H1 (cell line): Measurements from ENCODE around the gene FMN2. TPM values are rescaled to one million over a fixed set of nuclear protein-coding genes. Genes with fewer than 3 reads are reported as not detected.

Experiments used
- CTCF ChIA-PET: fragments of 300-600 bp; sonication (Branson Sonifier 250); formaldehyde crosslinking; loops from one replicate; lab custom pipeline; 2021; ENCODE audit not compliant: partially characterized antibody; lab: Charles Lee
- POLR2A ChIA-PET: fragments of 300-600 bp; sonication (Branson Sonifier 250); formaldehyde crosslinking; loops from one replicate; lab custom pipeline; 2021; ENCODE audit warnings: inconsistent platforms; ENCODE audit not compliant: partially characterized antibody; lab: Charles Lee
- DNase-seq, 2 experiments: peaks; one replicate each; pipeline versions ENCODE4 v3.0.0 to v3.0.0-alpha.2; 2010 to 2022; ENCODE audit warnings: low spot score in 2 of 2, low read depth in 1 of 2, mixed read lengths in 1 of 2
- FAIRE-seq: peaks from 2 replicates; lab custom pipeline; 2011; peaks lifted over from hg19 to GRCh38; lab: Jason Lieb, UNC
- H2AFZ ChIP-seq: 2 replicates; pipeline ENCODE4 v1.8.1; 2012; ENCODE audit warnings: low read length, inconsistent platforms
- H2AK5ac ChIP-seq: 2 replicates; pipeline ENCODE4 v1.6.1; 2013; ENCODE audit warnings: low read depth, low read length
- H2BK120ac ChIP-seq: replicated peaks from 2 replicates; pipeline ENCODE3; 2013; ENCODE audit warnings: low read depth, low read length, inconsistent platforms
- H2BK12ac ChIP-seq: 2 replicates; pipeline ENCODE4 v1.6.1; 2013; ENCODE audit warnings: low read depth, low read length
- H2BK15ac ChIP-seq: 2 replicates; pipeline ENCODE4 v1.6.1; 2013; ENCODE audit warnings: low read length
- H2BK20ac ChIP-seq: 2 replicates; pipeline ENCODE4 v1.6.1; 2013; ENCODE audit warnings: low read length
- H2BK5ac ChIP-seq: 2 replicates; pipeline ENCODE4 v1.6.1; 2013; ENCODE audit warnings: low read depth, low read length
- H3K14ac ChIP-seq: 2 replicates; pipeline ENCODE4 v1.6.1; 2013; ENCODE audit warnings: inconsistent platforms; ENCODE audit not compliant: insufficient read length
- H3K18ac ChIP-seq: 2 replicates; pipeline ENCODE4 v1.6.1; 2013; ENCODE audit warnings: low read length; ENCODE audit errors: extremely low read depth
- H3K23ac ChIP-seq: 2 replicates; pipeline ENCODE4 v1.6.1; 2013; ENCODE audit warnings: inconsistent platforms; ENCODE audit not compliant: insufficient read length
- H3K23me2 ChIP-seq: 2 replicates; pipeline ENCODE4 v1.6.1; 2013; ENCODE audit warnings: low read depth, low read length
- H3K27ac ChIP-seq: 2 replicates; pipeline ENCODE4 v1.6.1; 2011; ENCODE audit warnings: low read depth, low read length, inconsistent platforms
- H3K27me3 ChIP-seq, 4 experiments: replicated peaks in 1 of 4; 1 replicate in 1 of 4; 2 replicates in 3 of 4; pipeline versions ENCODE4 v1.6.1 to v1.8.1; 2011 to 2013; ENCODE audit warnings: low read length in 3 of 4, mild to moderate bottlenecking in 3 of 4, inconsistent platforms in 2 of 4, mixed read lengths in 2 of 4, moderate library complexity in 1 of 4; ENCODE audit not compliant: control insufficient read depth in 3 of 4, insufficient read depth in 3 of 4; ENCODE audit errors: extremely low read depth in 1 of 4
- H3K36me3 ChIP-seq, 4 experiments: 2 replicates each; pipeline versions ENCODE4 v1.6.1 to v1.8.1; 2011 to 2013; ENCODE audit warnings: mild to moderate bottlenecking in 4 of 4, low read length in 3 of 4, moderate library complexity in 2 of 4, control low read depth in 1 of 4, inconsistent platforms in 1 of 4; ENCODE audit not compliant: insufficient read depth in 4 of 4, control insufficient read depth in 2 of 4
- H3K4ac ChIP-seq: replicated peaks from 2 replicates; pipeline ENCODE3; 2013; ENCODE audit warnings: low read length, low read depth, mixed read lengths, inconsistent platforms; ENCODE audit not compliant: insufficient read length
- H3K4me1 ChIP-seq, 4 experiments: replicated peaks in 1 of 4; 1 replicate in 1 of 4; 2 replicates in 3 of 4; pipeline versions ENCODE4 v1.6.1 to v1.8.1; 2011 to 2013; ENCODE audit warnings: low read length in 3 of 4, inconsistent platforms in 2 of 4, mixed read lengths in 1 of 4; ENCODE audit not compliant: insufficient read depth in 4 of 4, control insufficient read depth in 3 of 4
- H3K4me2 ChIP-seq, 2 experiments: 2 replicates each; pipeline versions ENCODE4 v1.6.1 to v1.8.1; 2011 to 2013; ENCODE audit warnings: low read depth in 2 of 2, low read length in 2 of 2, control low read depth in 1 of 2, inconsistent platforms in 1 of 2, mild to moderate bottlenecking in 1 of 2; ENCODE audit not compliant: insufficient read depth in 1 of 2
- H3K4me3 ChIP-seq, 4 experiments: fragments of 200-600, 300-600 bp in 1 of 4; sonication (generic), shearing (Covaris generic), sonication (Bioruptor Twin) in 1 of 4; 2 replicates each; pipeline versions ENCODE4 v1.5.1 to v1.8.1; 2011 to 2016; ENCODE audit warnings: low read length in 4 of 4, low read depth in 3 of 4, control low read depth in 2 of 4, inconsistent platforms in 2 of 4, mild to moderate bottlenecking in 2 of 4, mixed read lengths in 1 of 4, moderate library complexity in 1 of 4; ENCODE audit not compliant: insufficient read depth in 2 of 4; ENCODE audit errors: extremely low read depth in 1 of 4
- H3K56ac ChIP-seq: replicated peaks from 2 replicates; pipeline ENCODE3; 2013; ENCODE audit warnings: low read depth, mild to moderate bottlenecking, mixed read lengths, low read length, inconsistent platforms; ENCODE audit not compliant: insufficient read length
- H3K79me1 ChIP-seq: 2 replicates; pipeline ENCODE4 v1.6.1; 2013; ENCODE audit warnings: low read depth, low read length, control low read depth
- H3K79me2 ChIP-seq, 2 experiments: 2 replicates each; pipeline versions ENCODE4 v1.6.1 to v1.8.1; 2012 to 2013; ENCODE audit warnings: low read length in 2 of 2, mild to moderate bottlenecking in 2 of 2, inconsistent platforms in 1 of 2; ENCODE audit not compliant: insufficient read depth in 2 of 2, control insufficient read depth in 1 of 2
- H3K9ac ChIP-seq, 4 experiments: replicated peaks in 1 of 4; 1 replicate in 1 of 4; 2 replicates in 3 of 4; pipeline versions ENCODE4 v1.6.1 to v1.8.1; 2011 to 2013; ENCODE audit warnings: low read depth in 3 of 4, low read length in 3 of 4, control low read depth in 2 of 4, mild to moderate bottlenecking in 2 of 4, moderate library complexity in 2 of 4, inconsistent platforms in 1 of 4; ENCODE audit errors: extremely low read depth in 1 of 4
- H3K9me3 ChIP-seq, 2 experiments: 2 replicates each; pipeline versions ENCODE4 v1.6.1 to v1.8.1; 2012 to 2013; ENCODE audit warnings: mild to moderate bottlenecking in 2 of 2, moderate library complexity in 2 of 2, control low read depth in 1 of 2, inconsistent platforms in 1 of 2, low read depth in 1 of 2, low read length in 1 of 2, mixed read lengths in 1 of 2; ENCODE audit not compliant: insufficient read depth in 2 of 2
- H4K20me1 ChIP-seq, 2 experiments: replicated peaks in 1 of 2; 2 replicates each; pipeline versions ENCODE3 to v1.8.1; 2011 to 2013; ENCODE audit warnings: inconsistent platforms in 2 of 2, low read length in 2 of 2, mild to moderate bottlenecking in 1 of 2; ENCODE audit not compliant: insufficient read depth in 2 of 2, control insufficient read depth in 1 of 2
- H4K5ac ChIP-seq: 2 replicates; pipeline ENCODE4 v1.6.1; 2013; ENCODE audit warnings: low read length, low read depth, mixed read lengths, inconsistent platforms; ENCODE audit not compliant: insufficient read length
- H4K8ac ChIP-seq: 2 replicates; pipeline ENCODE4 v1.8.0; 2013; ENCODE audit warnings: mild to moderate bottlenecking, moderate library complexity, low read length, inconsistent platforms; ENCODE audit not compliant: insufficient read depth; ENCODE audit errors: extremely low read depth
- H4K91ac ChIP-seq: replicated peaks from 2 replicates; pipeline ENCODE3; 2013; ENCODE audit warnings: low read length, mixed read lengths, inconsistent platforms; ENCODE audit not compliant: insufficient read length
- FOSL1 ChIP-seq: IDR thresholded peaks from 2 replicates; pipeline ENCODE4 v1.6.1; 2011; ENCODE audit warnings: mild to moderate bottlenecking, low read depth, low read length, moderate library complexity; ENCODE audit not compliant: insufficient read depth
- TCF12 ChIP-seq: IDR thresholded peaks from 2 replicates; pipeline ENCODE4 v1.6.1; 2011; ENCODE audit warnings: low read depth, mild to moderate bottlenecking, low read length
- ZNF274 ChIP-seq: IDR thresholded peaks from 2 replicates; pipeline ENCODE4 v1.7.0; 2012; ENCODE audit warnings: low read length, borderline replicate concordance; ENCODE audit errors: extremely low read depth
- WGBS, 2 experiments: shearing (Covaris generic) in 1 of 2; methylation state at CpG; one replicate each; pipeline versions ENCODE4 v1.1.6 to v1.1.7; 2013 to 2015; ENCODE audit warnings: low lambda C conversion rate in 2 of 2, mixed read lengths in 2 of 2, inconsistent platforms in 1 of 2, low coverage in 1 of 2, missing lambda C conversion rate in 1 of 2; ENCODE audit not compliant: insufficient replicate concordance in 2 of 2, insufficient coverage in 1 of 2, insufficient read length in 1 of 2; ENCODE audit errors: extremely low coverage in 1 of 2, missing lambda C conversion rate in 1 of 2; 5-methylcytosine and 5-hydroxymethylcytosine counted together
- polyA plus RNA-seq, 7 experiments: library from polyadenylated mRNA; depleted of rRNA in 3 of 7; stranded (reverse) in 5 of 7; unstranded in 2 of 7; fragments of >200 nt in 5 of 7; fragments of 200-250 nt in 2 of 7; gene quantifications; 1 replicate in 5 of 7; 2 replicates in 1 of 7; 4 replicates in 1 of 7; pipeline versions ENCODE4 v1.2.1 to v1.2.3, GENCODE V29; 2011 to 2013; ENCODE audit warnings: missing spikeins in 2 of 7, mixed read lengths in 2 of 7
- total RNA-seq: library from RNA; stranded (reverse); fragmentation: NEBNext Ultra II Directional; extraction: Animal tissue kit (Norgen Biotek cat#: 25700); gene quantifications from 2 replicates; pipeline ENCODE4 v1.2.1, GENCODE V29; 2021

Gene FMN2
- total and polyA plus RNA-seq, 2 of the 8 experiments (the other 6 are each of a cell fraction or from before 2014, with no cell fraction given): 0.83 to 2.0 TPM

DNA sequence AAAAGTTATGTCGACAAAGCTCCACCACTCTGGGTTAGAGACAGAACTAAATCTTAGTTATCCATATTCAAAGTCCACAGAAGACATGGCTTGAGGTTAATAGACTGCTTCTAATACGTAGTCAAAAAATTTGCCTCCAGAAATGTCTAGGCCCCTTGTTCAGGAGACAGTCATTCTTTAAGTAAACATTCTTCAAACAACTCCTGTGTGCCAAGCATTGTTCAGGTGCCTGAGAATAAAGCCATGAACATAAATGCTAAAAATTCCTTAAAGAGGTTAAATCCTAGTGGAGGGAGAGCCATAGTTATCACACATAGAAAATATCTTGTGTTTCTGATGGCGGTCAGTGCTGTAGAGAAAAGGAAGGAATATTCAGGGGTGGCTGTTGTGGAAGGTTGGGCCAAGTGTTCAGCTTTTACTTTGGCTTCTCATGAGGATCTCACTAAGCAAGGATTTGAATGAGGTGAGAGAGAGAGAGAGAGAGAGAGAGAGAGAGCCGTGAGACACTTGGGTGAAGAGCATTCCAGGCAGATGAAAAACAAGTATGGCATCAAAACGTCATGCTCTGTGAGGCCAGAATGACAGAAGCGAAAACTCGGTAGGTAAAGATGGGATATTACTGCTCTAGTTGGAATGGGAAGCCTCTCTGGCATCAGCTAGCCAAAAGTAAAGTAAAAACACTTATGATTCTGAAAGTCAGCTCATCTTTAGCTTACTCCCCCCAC is 333.2 kb downstream of the FMN2 start:
- FAIRE-seq: no peak
- H3K9me3 ChIP-seq: no peaks in the 10 kb centered on the region

More for the DNA sequence above, 333.2 kb downstream of the FMN2 start:
- Histone ChIP-seq H2BK20ac (no peak overlapping the region), H3K79me1 (no peaks in the 10 kb centered on the region), H3K79me2 (no peaks in the 10 kb centered on the region), H2BK120ac (no peak overlapping the region), H3K36me3 (no peaks in the 10 kb centered on the region), H2AK5ac (no peak overlapping the region), H3K4me3 (no peak overlapping the region), H3K27me3 (peaks cover 0 to 1% (median 0%) of the 10 kb centered on the region in 4 experiments; a peak in 1 of 7 replicates), H3K14ac (no peak overlapping the region), H3K18ac (no peak overlapping the region), H4K8ac (no peak overlapping the region), H2BK12ac (no peak overlapping the region), H3K23me2 (no peaks in the 10 kb centered on the region), H2BK5ac (no peak overlapping the region), H3K27ac (no peak overlapping the region), H3K23ac (no peak overlapping the region), H2AFZ (no peak overlapping the region), H4K91ac (no peak overlapping the region), H2BK15ac (no peak overlapping the region), H4K5ac (no peak overlapping the region), H3K4ac (no peak overlapping the region), H3K9ac (no peak overlapping the region), H3K4me1 (no peaks in the 10 kb centered on the region), H3K56ac (no peak overlapping the region), H4K20me1 (no peaks in the 10 kb centered on the region), H3K4me2 (no peak overlapping the region)
- TF ChIP-seq FOSL1: no peak
- TF ChIP-seq ZNF274: no peak
- no peak for TF ChIP-seq TCF12
- ChIA-PET POLR2A (interaction anchor here (0.6 kb wide), 1 partner anchor 15 kb away, joined by 3 read pairs; no protein-coding TSS in a partner anchor), CTCF (interaction anchor here (0.7 to 1.7 kb wide), 2 partner anchors 30 to 104 kb away, joined by 3 read pairs; no protein-coding TSS in a partner anchor)
- no peak for DNase-seq
- WGBS, 2 experiments: 86% methylated on average over 7 of the region's 7 CpGs; no CpG with 5 or more reads in 1 of the 2 experiments
